Gastrocnemius medialis (tissue), 4 donors: ENCODE data around the gene TNXB.

ENCODE experiments used
- POLR2A ChIP-seq, 2 donors: fragments of 450-650 bp; IDR thresholded peaks; one replicate each; pipeline ENCODE4 v1.6.1; 2017; ENCODE audit warnings: antibody characterized with exemption in 2 of 2, mild to moderate bottlenecking in 2 of 2, moderate library complexity in 2 of 2
- TF ChIP-seq, protein P1 (sequence below), 5 experiments: fragments of 450-650 bp in 3 of 5; fragments of 200-600 bp in 2 of 5; sonication (generic) in 2 of 5; IDR thresholded peaks in 4 of 5; conservative IDR thresholded peaks in 1 of 5; 1 replicate in 4 of 5; 2 replicates in 1 of 5; pipeline ENCODE4 v1.5.1; 2016 to 2019; ENCODE audit warnings: antibody characterized with exemption in 5 of 5, mild to moderate bottlenecking in 3 of 5, moderate library complexity in 3 of 5

DNA sequence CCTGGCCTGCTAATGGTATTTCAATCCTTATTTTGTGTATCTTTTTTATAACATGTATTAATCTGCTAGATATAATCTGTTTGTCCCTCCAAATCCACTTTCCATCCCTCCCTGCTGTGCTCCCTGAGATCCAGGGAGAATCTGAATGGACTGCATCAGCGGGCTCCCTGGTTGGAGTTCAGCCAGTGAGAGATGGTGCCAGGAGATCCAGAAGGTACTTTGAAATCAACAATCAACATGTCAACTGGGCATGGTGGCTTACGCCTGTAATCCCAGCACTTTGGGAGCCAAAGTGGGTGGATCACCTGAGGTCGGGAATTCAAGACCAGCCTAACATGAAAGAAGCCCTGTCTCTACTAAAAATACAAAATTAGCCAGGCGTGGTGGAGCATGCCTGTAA is 14.5 kb upstream of the TNXB start:
- TF ChIP-seq, protein P1, sequence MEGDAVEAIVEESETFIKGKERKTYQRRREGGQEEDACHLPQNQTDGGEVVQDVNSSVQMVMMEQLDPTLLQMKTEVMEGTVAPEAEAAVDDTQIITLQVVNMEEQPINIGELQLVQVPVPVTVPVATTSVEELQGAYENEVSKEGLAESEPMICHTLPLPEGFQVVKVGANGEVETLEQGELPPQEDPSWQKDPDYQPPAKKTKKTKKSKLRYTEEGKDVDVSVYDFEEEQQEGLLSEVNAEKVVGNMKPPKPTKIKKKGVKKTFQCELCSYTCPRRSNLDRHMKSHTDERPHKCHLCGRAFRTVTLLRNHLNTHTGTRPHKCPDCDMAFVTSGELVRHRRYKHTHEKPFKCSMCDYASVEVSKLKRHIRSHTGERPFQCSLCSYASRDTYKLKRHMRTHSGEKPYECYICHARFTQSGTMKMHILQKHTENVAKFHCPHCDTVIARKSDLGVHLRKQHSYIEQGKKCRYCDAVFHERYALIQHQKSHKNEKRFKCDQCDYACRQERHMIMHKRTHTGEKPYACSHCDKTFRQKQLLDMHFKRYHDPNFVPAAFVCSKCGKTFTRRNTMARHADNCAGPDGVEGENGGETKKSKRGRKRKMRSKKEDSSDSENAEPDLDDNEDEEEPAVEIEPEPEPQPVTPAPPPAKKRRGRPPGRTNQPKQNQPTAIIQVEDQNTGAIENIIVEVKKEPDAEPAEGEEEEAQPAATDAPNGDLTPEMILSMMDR (IDR thresholded peaks at IDR 0.05 in 4 of 5, conservative IDR thresholded peaks at IDR 0.05 in 1 of 5) = no peak
- no peak for TF ChIP-seq POLR2A (IDR thresholded peaks at IDR 0.05)
